Choroid plexus epithelial cell (primary cell): ENCODE measurements around the gene PPP1CA.

Experiments
- DNase-seq: peaks from one replicate; pipeline ENCODE4 v3.0.0-alpha.2; 2010; ENCODE audit warnings: low read depth
- H3K4me3 ChIP-seq: 2 replicates; pipeline ENCODE4 v1.5.1; 2011; ENCODE audit warnings: low read depth, mild to moderate bottlenecking, control low read depth, low read length, moderate library complexity
- TF ChIP-seq, protein P1 (sequence below): conservative IDR thresholded peaks from 2 replicates; pipeline ENCODE4 v1.5.1; 2011; ENCODE audit warnings: low read depth, mild to moderate bottlenecking, control low read depth, inconsistent platforms, low read length, moderate library complexity

PPP1CA gene

GRCh38 chr11:67376873-67377808 is 24.5 kb downstream of the PPP1CA start:
- TF ChIP-seq, protein P1, sequence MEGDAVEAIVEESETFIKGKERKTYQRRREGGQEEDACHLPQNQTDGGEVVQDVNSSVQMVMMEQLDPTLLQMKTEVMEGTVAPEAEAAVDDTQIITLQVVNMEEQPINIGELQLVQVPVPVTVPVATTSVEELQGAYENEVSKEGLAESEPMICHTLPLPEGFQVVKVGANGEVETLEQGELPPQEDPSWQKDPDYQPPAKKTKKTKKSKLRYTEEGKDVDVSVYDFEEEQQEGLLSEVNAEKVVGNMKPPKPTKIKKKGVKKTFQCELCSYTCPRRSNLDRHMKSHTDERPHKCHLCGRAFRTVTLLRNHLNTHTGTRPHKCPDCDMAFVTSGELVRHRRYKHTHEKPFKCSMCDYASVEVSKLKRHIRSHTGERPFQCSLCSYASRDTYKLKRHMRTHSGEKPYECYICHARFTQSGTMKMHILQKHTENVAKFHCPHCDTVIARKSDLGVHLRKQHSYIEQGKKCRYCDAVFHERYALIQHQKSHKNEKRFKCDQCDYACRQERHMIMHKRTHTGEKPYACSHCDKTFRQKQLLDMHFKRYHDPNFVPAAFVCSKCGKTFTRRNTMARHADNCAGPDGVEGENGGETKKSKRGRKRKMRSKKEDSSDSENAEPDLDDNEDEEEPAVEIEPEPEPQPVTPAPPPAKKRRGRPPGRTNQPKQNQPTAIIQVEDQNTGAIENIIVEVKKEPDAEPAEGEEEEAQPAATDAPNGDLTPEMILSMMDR, result no peak
- no peak overlapping the region for H3K4me3 ChIP-seq
- no peak for DNase-seq

DNA sequence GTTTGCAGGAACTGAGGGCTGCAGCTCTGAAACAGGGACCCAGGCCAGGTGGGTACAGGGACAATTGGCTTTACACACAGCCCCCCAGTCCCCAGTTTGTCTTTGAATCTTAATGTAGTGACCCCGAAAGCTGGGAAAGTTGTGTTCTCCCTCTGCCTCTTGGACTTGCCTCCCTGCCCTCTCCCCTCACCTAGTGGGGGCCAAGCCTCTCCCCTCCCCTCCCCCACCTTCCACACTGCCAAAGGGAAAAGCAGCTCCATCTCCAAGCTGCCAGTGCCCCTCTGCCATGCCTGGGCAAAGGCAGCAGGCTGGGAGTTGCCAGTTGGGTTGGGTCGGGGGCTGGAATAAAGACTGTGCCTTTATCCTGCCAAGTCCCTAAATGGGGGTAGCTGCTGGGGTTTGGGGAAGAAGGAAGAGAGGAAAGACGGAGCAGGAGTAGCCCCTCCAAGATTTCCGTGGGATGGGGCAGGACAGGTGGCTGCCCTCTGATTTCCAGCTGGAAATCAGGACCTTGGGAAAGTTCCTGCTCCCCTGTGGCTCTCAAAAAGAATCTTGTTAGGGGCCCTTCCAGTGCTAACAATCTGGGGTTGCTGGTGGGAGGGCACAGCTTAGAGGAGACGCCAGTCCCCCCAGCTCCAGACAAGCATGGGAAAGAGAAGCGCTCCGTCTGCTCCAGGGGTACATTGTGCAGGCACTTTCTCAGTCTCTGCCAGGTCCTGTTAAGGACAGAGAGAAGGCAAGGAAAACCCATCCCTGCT is 25.4 kb downstream of the PPP1CA start:
- no peak for DNase-seq
- no peak overlapping the region for H3K4me3 ChIP-seq
- TF ChIP-seq, protein P1, result no peak

GRCh38 chr11:67375320-67376055 is 26.2 kb downstream of the PPP1CA start:
- TF ChIP-seq, protein P1, result no peak

GRCh38 chr11:67374571-67375281 is 26.9 kb downstream of the PPP1CA start:
- TF ChIP-seq, protein P1, result no peak
- peak overlapping the region; percentile 2 for H3K4me3 ChIP-seq
- no peak for DNase-seq

More at GRCh38 chr11:67375320-67376055, 26.2 kb downstream of the PPP1CA start:
- DNase-seq, result no peak
- no peak overlapping the region for H3K4me3 ChIP-seq

DNA sequence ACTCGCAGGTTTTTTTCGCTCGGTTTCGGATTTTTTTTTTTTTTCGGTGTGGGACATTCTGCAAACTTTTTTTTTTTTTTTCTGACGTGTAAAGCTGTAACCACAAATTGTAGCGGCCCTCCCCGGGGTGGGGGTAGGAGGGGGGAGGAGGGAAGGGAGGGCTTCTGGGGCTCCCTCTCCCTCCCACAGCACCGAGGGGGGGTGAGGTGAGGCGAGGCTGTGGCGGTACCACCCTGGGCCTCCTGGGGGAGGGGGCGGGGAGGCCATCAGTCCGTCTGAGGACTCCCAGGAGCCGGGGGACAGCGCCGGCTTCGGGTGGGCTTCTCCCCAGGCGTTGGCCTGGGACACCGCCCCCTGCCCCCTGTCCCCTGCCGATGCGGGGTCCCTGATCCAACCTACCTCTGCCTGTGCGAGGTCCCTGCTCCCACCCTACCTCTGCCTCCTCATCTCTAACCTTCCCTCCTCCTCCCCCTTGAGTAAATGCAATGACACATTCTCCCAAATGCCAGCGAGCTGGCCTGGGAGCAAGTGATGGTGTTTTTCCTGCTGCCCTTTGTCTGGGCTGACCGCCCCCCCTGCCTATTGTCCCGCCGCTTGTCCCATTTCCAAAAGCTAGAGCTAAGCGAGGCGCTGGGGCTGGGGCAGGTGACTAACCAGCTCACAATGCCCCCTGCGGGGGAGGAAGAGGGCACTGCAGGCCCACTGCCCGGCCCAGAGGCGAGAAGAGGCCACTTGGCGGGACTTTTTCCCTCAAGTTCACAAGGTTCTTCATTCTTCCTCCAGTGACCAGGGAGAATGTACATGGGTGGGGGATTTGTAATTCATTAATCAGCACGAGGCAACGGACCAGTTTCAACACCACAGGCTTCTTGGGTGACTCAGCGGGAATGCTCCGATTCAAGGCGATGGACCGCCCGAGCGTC is 27.7 kb downstream of the PPP1CA start:
- TF ChIP-seq, protein P1, result peak; percentile 41
- peak overlapping the region; percentile 67 for H3K4me3 ChIP-seq
- DNase-seq, result peak; percentile 94
